HepG2 (cell line): ENCODE data around the gene CDK9. TPM values are rescaled to one million over a fixed set of nuclear protein-coding genes. Genes with fewer than 3 reads are reported as not detected.

Experiments
- ATAC-seq: fragments of 200-7000 bp; cut with Tn5 transposase; 3 replicates; pipeline ENCODE4 v1.9.1; 2020; ENCODE audit warnings: mild to moderate bottlenecking, moderate library complexity
- BruUV-seq: library from RNA; stranded (reverse); fragments of 400-500 nt; replicated peaks from 2 replicates; lab custom pipeline; 2021; lab: Mats Ljungman, UMichigan
- CTCF ChIA-PET: fragments of 300-600 bp; formaldehyde crosslinking; extraction: SDS; loops from one replicate; lab custom pipeline; 2021; ENCODE audit warnings: low total read pairs, inconsistent platforms, low intra/inter-chr PET ratio; lab: Yijun Ruan, JAX
- POLR2A ChIA-PET: fragments of 350-600 bp; sonication (Branson Sonifier 250); formaldehyde crosslinking; loops from one replicate; lab custom pipeline; 2020; ENCODE audit warnings: antibody characterized with exemption, inconsistent platforms; lab: Yijun Ruan, JAX
- DNase-seq: peaks from one replicate; pipeline ENCODE4 v3.0.0-alpha.2; 2015; ENCODE audit warnings: low spot score
- FAIRE-seq: peaks from 3 replicates; lab custom pipeline; 2011; peaks lifted over from hg19 to GRCh38; lab: Jason Lieb, UNC
- H2AFZ ChIP-seq: one replicate; pipeline ENCODE4 v1.6.1; 2011; ENCODE audit warnings: low read length, inconsistent platforms
- H3K27ac ChIP-seq: fragments of 300-600 bp; 3 replicates; pipeline ENCODE4 v1.8.0; 2011; ENCODE audit warnings: mixed run types, mild to moderate bottlenecking, mixed read lengths, low read length, inconsistent platforms; ENCODE audit not compliant: insufficient read depth; ENCODE audit errors: extremely low read length
- H3K27me3 ChIP-seq, 2 experiments: fragments of 200-600 bp in 1 of 2; 2 replicates in 1 of 2; 3 replicates in 1 of 2; pipeline versions ENCODE4 v1.6.0 to v1.8.0; 2011; ENCODE audit warnings: low read length in 2 of 2, mild to moderate bottlenecking in 2 of 2, moderate library complexity in 2 of 2, inconsistent platforms in 1 of 2; ENCODE audit not compliant: insufficient read depth in 2 of 2, control insufficient read depth in 1 of 2
- H3K36me3 ChIP-seq, 2 experiments: fragments of 200-600 bp in 1 of 2; replicated peaks in 1 of 2; 2 replicates in 1 of 2; 3 replicates in 1 of 2; pipeline versions ENCODE4 v1.5.1 to v1.8.0; 2011; ENCODE audit warnings: low read length in 2 of 2, inconsistent platforms in 1 of 2; ENCODE audit not compliant: insufficient read depth in 2 of 2, control insufficient read depth in 1 of 2
- H3K4me1 ChIP-seq: 2 replicates; pipeline ENCODE4 v1.5.1; 2012; ENCODE audit warnings: low read length, inconsistent platforms; ENCODE audit not compliant: insufficient read depth
- H3K4me2 ChIP-seq: 2 replicates; pipeline ENCODE4 v1.6.0; 2011; ENCODE audit warnings: low read depth, low read length, inconsistent platforms
- H3K4me3 ChIP-seq, 3 experiments: fragments of 200-600 bp in 1 of 3; sonication (generic), shearing (Covaris generic) in 1 of 3; replicated peaks in 1 of 3; 2 replicates each; pipeline ENCODE4 v1.5.1; 2011 to 2016; ENCODE audit warnings: low read length in 3 of 3, inconsistent platforms in 2 of 3, low read depth in 2 of 3, mild to moderate bottlenecking in 2 of 3, control low read depth in 1 of 3, mixed read lengths in 1 of 3; ENCODE audit not compliant: insufficient read depth in 1 of 3
- H3K79me2 ChIP-seq: one replicate; pipeline ENCODE4 v1.6.1; 2011; ENCODE audit warnings: low read length, inconsistent platforms; ENCODE audit not compliant: insufficient read depth
- H3K9ac ChIP-seq: 2 replicates; pipeline ENCODE4 v1.6.0; 2011; ENCODE audit warnings: mild to moderate bottlenecking, low read depth, low read length, inconsistent platforms; ENCODE audit not compliant: insufficient read depth
- H3K9me3 ChIP-seq: 2 replicates; pipeline ENCODE4 v1.5.1; 2012; ENCODE audit warnings: mild to moderate bottlenecking, low read length
- H4K20me1 ChIP-seq: 2 replicates; pipeline ENCODE4 v1.6.0; 2011; ENCODE audit warnings: inconsistent platforms, mild to moderate bottlenecking, low read length, moderate library complexity; ENCODE audit not compliant: insufficient read depth
- ARHGAP35 ChIP-seq: sonication (generic); formaldehyde crosslinking; IDR thresholded peaks from 2 replicates; pipeline ENCODE4 v1.9.0; 2022; ENCODE audit warnings: mild to moderate bottlenecking, inconsistent platforms, moderate library complexity, missing genetic modification reagents, borderline replicate concordance
- CTCF ChIP-seq: sonication (generic); formaldehyde crosslinking; IDR thresholded peaks from 2 replicates; pipeline ENCODE4 v1.5.0; 2020; ENCODE audit warnings: mild to moderate bottlenecking, missing genetic modification reagents, moderate library complexity
- DDIT3 ChIP-seq: sonication (generic); formaldehyde crosslinking; IDR thresholded peaks from 2 replicates; pipeline ENCODE4 v1.4.0; 2020; ENCODE audit warnings: mild to moderate bottlenecking, missing genetic modification reagents
- FOXA3 ChIP-seq: IDR thresholded peaks from 2 replicates; pipeline ENCODE4 v1.6.1; 2016; ENCODE audit warnings: missing genetic modification reagents, missing compliant biosample characterization
- GPN1 ChIP-seq: sonication (generic); formaldehyde crosslinking; IDR thresholded peaks from 2 replicates; pipeline ENCODE4 v1.5.1; 2020; ENCODE audit warnings: missing genetic modification reagents, borderline replicate concordance
- MEF2D ChIP-seq: sonication (generic); formaldehyde crosslinking; IDR thresholded peaks from 2 replicates; pipeline ENCODE4 v1.5.1; 2020; ENCODE audit warnings: mild to moderate bottlenecking, missing genetic modification reagents
- MIER3 ChIP-seq: IDR thresholded peaks from 2 replicates; pipeline ENCODE4 v1.6.1; 2016; ENCODE audit warnings: missing compliant biosample characterization, borderline replicate concordance
- NCOA2 ChIP-seq: sonication (generic); formaldehyde crosslinking; IDR thresholded peaks from 2 replicates; pipeline ENCODE4 v1.8.0; 2022; ENCODE audit warnings: inconsistent platforms
- NFKB2 ChIP-seq: sonication (generic); formaldehyde crosslinking; IDR thresholded peaks from 2 replicates; pipeline ENCODE4 v1.4.0; 2020; ENCODE audit warnings: missing genetic modification reagents, borderline replicate concordance
- PRMT3 ChIP-seq: sonication (generic); formaldehyde crosslinking; IDR thresholded peaks from 2 replicates; pipeline ENCODE4 v1.8.1; 2022; ENCODE audit warnings: low read depth, mild to moderate bottlenecking, moderate library complexity, missing genetic modification reagents, borderline replicate concordance
- REPIN1 ChIP-seq: sonication (generic); formaldehyde crosslinking; IDR thresholded peaks from 2 replicates; pipeline ENCODE4 v1.8.0; 2022; ENCODE audit warnings: missing genetic modification reagents, low read depth, mild to moderate bottlenecking, borderline replicate concordance
- SIN3A ChIP-seq: IDR thresholded peaks from 2 replicates; pipeline ENCODE4 v1.6.1; 2011; ENCODE audit warnings: low read depth, mild to moderate bottlenecking, control low read depth, low read length, borderline replicate concordance
- SP1 ChIP-seq, 2 experiments: fragments of 450-650 bp in 1 of 2; sonication (generic) in 1 of 2; formaldehyde crosslinking in 1 of 2; IDR thresholded peaks; 2 replicates each; pipeline versions ENCODE4 v1.4.0 to v1.6.1; 2016 to 2020; ENCODE audit warnings: missing genetic modification reagents in 1 of 2
- ZBTB21 ChIP-seq: sonication (generic); formaldehyde crosslinking; IDR thresholded peaks from 2 replicates; pipeline ENCODE4 v1.4.0; 2020; ENCODE audit warnings: missing genetic modification reagents
- ZEB1 ChIP-seq: IDR thresholded peaks from 2 replicates; pipeline ENCODE4 v1.6.1; 2012; ENCODE audit warnings: mild to moderate bottlenecking, low read depth, inconsistent platforms; ENCODE audit not compliant: insufficient replicate concordance
- ZNF441 ChIP-seq: sonication (generic); formaldehyde crosslinking; IDR thresholded peaks from 2 replicates; pipeline ENCODE4 v1.7.0; 2021; ENCODE audit warnings: missing genetic modification reagents, borderline replicate concordance
- ZNF687 ChIP-seq: sonication (generic); formaldehyde crosslinking; IDR thresholded peaks from 2 replicates; pipeline ENCODE4 v1.5.1; 2020; ENCODE audit warnings: mild to moderate bottlenecking, missing genetic modification reagents, moderate library complexity
- WGBS: methylation state at CpG from one replicate; pipeline ENCODE4 v1.1.6; 2017; ENCODE audit warnings: low lambda C conversion rate; 5-methylcytosine and 5-hydroxymethylcytosine counted together
- in situ Hi-C: cut with HindIII; loops from 2 replicates; pipeline ENCODE4 v1.10.0; 2017; ENCODE audit warnings: low pct_unique_long_range_greater_than_20kb; ENCODE audit not compliant: extremely low pct_ligation_motif_present
- intact Hi-C: fragments of 100-400 bp; cut with micrococcal nuclease; formaldehyde crosslinking; loops from one replicate; pipeline ENCODE4 v1.10.0; 2022; ENCODE audit not compliant: unreplicated experiment
- polyA plus RNA-seq, 8 experiments: library from polyadenylated mRNA; depleted of rRNA in 3 of 8; stranded (reverse) in 7 of 8; unstranded in 1 of 8; fragments of >200 nt; fragmentation: Illumina TruSeq in 4 of 8; extraction: Trizol in 4 of 8; gene quantifications; 2 replicates each; pipeline versions ENCODE4 v1.2.1 to v1.2.3, GENCODE V29; 2011 to 2016; ENCODE audit warnings: low read depth in 4 of 8, missing spikeins in 1 of 8, mixed read lengths in 1 of 8; ENCODE audit not compliant: insufficient read depth in 1 of 8
- total RNA-seq, 5 experiments: library from RNA; depleted of rRNA; stranded (reverse); fragments of >200 nt; fragmentation: Illumina TruSeq; extraction: Trizol; gene quantifications; 2 replicates each; pipeline ENCODE4 v1.2.3, GENCODE V29; 2016; ENCODE audit warnings: low read depth in 1 of 5

Gene CDK9
- total and polyA plus RNA-seq, 2 of the 13 experiments (the other 11 are each of a cell fraction or from before 2014, with no cell fraction given), result 16.8 to 21.5 TPM

GRCh38 chr9:127801955-127802575 lies 16.2 kb downstream of the CDK9 start:
- 19% methylated on average over 6 of the region's 10 CpGs for WGBS
- peaks cover 4 to 9% of the 10 kb centered on the region in 2 experiments; a peak in 4 of 5 replicates for H3K36me3 ChIP-seq
- no peaks in the 10 kb centered on the region for H3K9me3 ChIP-seq
- peak; percentile 60 for ATAC-seq
- H3K27me3 ChIP-seq, result no peaks in the 10 kb centered on the region; a peak in 1 of 5 replicates
- BruUV-seq, result TSS peak; percentile 63
- peak overlapping the region; percentile 41 for H3K9ac ChIP-seq
- H3K27ac ChIP-seq, result peak overlapping the region; percentile 24
- ChIA-PET POLR2A (interaction anchor here (0.6 to 0.9 kb wide), 8 partner anchors 10 to 153 kb away, joined by 3 to 5 read pairs (median 4); partner anchors contain the start of gene ST6GALNAC4), CTCF (interaction anchor here (1.7 kb wide), 1 partner anchor 24 kb away, joined by 3 read pairs; no protein-coding TSS in a partner anchor)
- no peaks in the 10 kb centered on the region; the same call in 1 of the 2 replicates for H4K20me1 ChIP-seq
- H3K79me2 ChIP-seq, result peaks cover 15% of the 10 kb centered on the region
- peak overlapping the region; percentile 85 for H3K4me2 ChIP-seq
- in situ Hi-C loops (no loop called here), intact Hi-C loops (loop anchor here (2.0 to 5.0 kb wide), 2 partner anchors 67 to 115 kb away; partner anchors contain the start of genes ST6GALNAC4 and TOR2A)
- peak; percentile 28 for FAIRE-seq
- DNase-seq, result no peak
- H3K4me1 ChIP-seq, result peaks cover 53% of the 10 kb centered on the region
- peak overlapping the region; percentile 45 to 77 (median 59) for H3K4me3 ChIP-seq
- peak overlapping the region; percentile 46 for H2AFZ ChIP-seq
- TF ChIP-seq DDIT3, result 0 out of 2 replicates have a peak, but pooled peaks have one; percentile 30
- TF ChIP-seq REPIN1 (CRISPR knock-in tag), result no peak
- no peak for TF ChIP-seq PRMT3 (CRISPR knock-in tag)
- TF ChIP-seq ZNF687 (CRISPR knock-in tag), result no peak
- TF ChIP-seq GPN1 (CRISPR knock-in tag), result no peak
- TF ChIP-seq NFKB2, result no peak
- TF ChIP-seq SP1 (IDR thresholded peaks at IDR 0.05), result no peak
- 0 out of 2 replicates have a peak, but pooled peaks have one; percentile 3 for TF ChIP-seq SP1 (CRISPR knock-in tag; IDR thresholded peaks at IDR 0.05)
- TF ChIP-seq CTCF, result peak; percentile 58
- 0 out of 2 replicates have a peak, but pooled peaks have one; percentile 7 for TF ChIP-seq ZBTB21 (CRISPR knock-in tag)
- no peak for TF ChIP-seq MIER3
- TF ChIP-seq ZEB1, result peak; percentile 32
- 0 out of 2 replicates have a peak, but pooled peaks have one; percentile 11 for TF ChIP-seq SIN3A
- peak; percentile 23; the same call in 1 of the 2 replicates for TF ChIP-seq ZNF441 (CRISPR knock-in tag)
- 0 out of 2 replicates have a peak, but pooled peaks have one; percentile 22 for TF ChIP-seq MEF2D (CRISPR knock-in tag)
- 0 out of 2 replicates have a peak, but pooled peaks have one; percentile 13 for TF ChIP-seq FOXA3 (CRISPR knock-in tag)
- TF ChIP-seq NCOA2 (CRISPR knock-in tag), result no peak
- 0 out of 2 replicates have a peak, but pooled peaks have one; percentile 2 for TF ChIP-seq ARHGAP35 (CRISPR knock-in tag)
